Measurements from ENCODE around the gene FBXO31. TPM values are rescaled to one million over a fixed set of nuclear protein-coding genes. Genes with fewer than 3 reads are reported as not detected.

FBXO31 gene
- total and polyA plus RNA-seq, 2 of the 8 experiments (the other 6 are each of a cell fraction or from before 2014, with no cell fraction given): 8.3 to 21.6 TPM

GRCh38 chr16:87391950-87392820 is 8.6 kb upstream of the FBXO31 start, which contains the start of gene MAP1LC3B:
Gene MAP1LC3B, plus strand, starts transcription at chr16:87392336. Its CDS starts 92 bp downstream, at chr16:87392428.
- peak within 1 kb of the TSS; percentile 21 for H3K56ac ChIP-seq (replicated peaks; ENCODE audit: insufficient read length, low read depth, low read length)
- no peak within 1 kb of the TSS for H3K14ac ChIP-seq (ENCODE audit: insufficient read length)
- CTCF ChIA-PET (ENCODE audit: partially characterized antibody): no interaction called here
- H4K20me1 ChIP-seq (replicated peaks in 1 of 2; ENCODE audit: control insufficient read depth in 1 of 2, insufficient read depth in 2 of 2, low read length in 2 of 2): peaks cover 2 to 5% of the 10 kb centered on the region in 2 experiments
- H2AFZ ChIP-seq (ENCODE audit: low read length): 0 out of 2 replicates have a peak within 1 kb of the TSS, but pooled peaks have one; percentile 23
- H4K91ac ChIP-seq (replicated peaks; ENCODE audit: insufficient read length, low read length): peak within 1 kb of the TSS; percentile 78
- 0 out of 2 replicates have a peak within 1 kb of the TSS, but pooled peaks have one; percentile 23 for H2BK20ac ChIP-seq (ENCODE audit: low read length)
- DNase-seq (ENCODE audit: low read depth in 1 of 2, low spot score in 2 of 2): peak; percentile 87 to 99
- H4K8ac ChIP-seq (ENCODE audit: extremely low read depth, insufficient read depth, low read length): peak within 1 kb of the TSS; percentile 92
- no peak for FAIRE-seq
- peaks cover 13% of the 10 kb centered on the region for H3K23me2 ChIP-seq (ENCODE audit: low read depth, low read length)
- H3K27ac ChIP-seq (ENCODE audit: low read depth, low read length): peak within 1 kb of the TSS; percentile 41; the same call in 1 of the 2 replicates
- no peaks in the 10 kb centered on the region for H3K36me3 ChIP-seq (ENCODE audit: control insufficient read depth in 2 of 4, insufficient read depth in 4 of 4, low read length in 3 of 4)
- H3K9ac ChIP-seq (replicated peaks in 1 of 4; ENCODE audit: extremely low read depth in 1 of 4, low read depth in 3 of 4, low read length in 3 of 4): peak within 1 kb of the TSS; percentile 60 to 89 (median 72)
- peaks cover 5 to 7% (median 6%) of the 10 kb centered on the region in 4 experiments; a peak in 6 of 7 replicates for H3K4me1 ChIP-seq (replicated peaks in 1 of 4; ENCODE audit: control insufficient read depth in 3 of 4, insufficient read depth in 4 of 4, low read length in 3 of 4)
- WGBS, 2 experiments (ENCODE audit: extremely low coverage in 1 of 2, insufficient coverage in 1 of 2, insufficient read length in 1 of 2, insufficient replicate concordance in 2 of 2, low coverage in 1 of 2, low lambda C conversion rate in 2 of 2, missing lambda C conversion rate in 1 of 2): 2% methylated on average over 44 of the region's 113 CpGs; no CpG with 5 or more reads in 1 of the 2 experiments
- H2BK12ac ChIP-seq (ENCODE audit: low read depth, low read length): no peak within 1 kb of the TSS
- H3K9me3 ChIP-seq (ENCODE audit: insufficient read depth in 2 of 2, low read depth in 1 of 2, low read length in 1 of 2): no peaks in the 10 kb centered on the region
- H3K27me3 ChIP-seq (replicated peaks in 1 of 4; ENCODE audit: control insufficient read depth in 3 of 4, extremely low read depth in 1 of 4, insufficient read depth in 3 of 4, low read length in 3 of 4): no peaks in the 10 kb centered on the region
- H3K23ac ChIP-seq (ENCODE audit: insufficient read length): no peak within 1 kb of the TSS
- peak within 1 kb of the TSS; percentile 72; the same call in 1 of the 2 replicates for H3K18ac ChIP-seq (ENCODE audit: extremely low read depth, low read length)
- peaks cover 0 to 36% of the 10 kb centered on the region in 2 experiments; a peak in 3 of 4 replicates for H3K79me2 ChIP-seq (ENCODE audit: control insufficient read depth in 1 of 2, insufficient read depth in 2 of 2, low read length in 2 of 2)
- no peak within 1 kb of the TSS for H2BK15ac ChIP-seq (ENCODE audit: low read length)
- peak within 1 kb of the TSS; percentile 86 to 97 for H3K4me2 ChIP-seq (ENCODE audit: insufficient read depth in 1 of 2, low read depth in 2 of 2, low read length in 2 of 2)
- peak within 1 kb of the TSS; percentile 64 to 84 (median 81) for H3K4me3 ChIP-seq (ENCODE audit: extremely low read depth in 1 of 4, insufficient read depth in 2 of 4, low read depth in 3 of 4, low read length in 4 of 4)
- H3K4ac ChIP-seq (replicated peaks; ENCODE audit: insufficient read length, low read depth, low read length): no peak within 1 kb of the TSS
- H2BK120ac ChIP-seq (replicated peaks; ENCODE audit: low read depth, low read length): no peak within 1 kb of the TSS
- peak within 1 kb of the TSS; percentile 30 for H4K5ac ChIP-seq (ENCODE audit: insufficient read length, low read depth, low read length)
- peaks cover 7% of the 10 kb centered on the region for H3K79me1 ChIP-seq (ENCODE audit: low read depth, low read length)
- no peak within 1 kb of the TSS for H2BK5ac ChIP-seq (ENCODE audit: low read depth, low read length)
- POLR2A ChIA-PET (ENCODE audit: partially characterized antibody): interaction anchor here (0.9 to 4.4 kb wide), 4 partner anchors 9 to 68 kb away, joined by 3 to 31 read pairs (median 3); partner anchors contain the start of gene FBXO31
- no peak within 1 kb of the TSS for H2AK5ac ChIP-seq (ENCODE audit: low read depth, low read length)
- TF ChIP-seq TAF7 (optimal IDR thresholded peaks at IDR 0.05; ENCODE audit: borderline replicate concordance, low read depth, low read length) (peak; percentile 95), SP1 (IDR thresholded peaks at IDR 0.05; ENCODE audit: low read depth, low read length) (peak; percentile 86; the same call in 1 of the 2 replicates), SIX5 (IDR thresholded peaks at IDR 0.05; ENCODE audit: low read depth, low read length) (peak; percentile 45; the same call in 1 of the 2 replicates), KDM4A (IDR thresholded peaks at IDR 0.05; ENCODE audit: low read depth, low read length, severe bottlenecking) (no peak), YY1 (IDR thresholded peaks at IDR 0.05; ENCODE audit: low read depth, low read length) (peak; percentile 100), CREB1 (IDR thresholded peaks at IDR 0.05) (peak; percentile 95), NANOG (IDR thresholded peaks at IDR 0.05; ENCODE audit: insufficient read depth, low read depth, low read length, poor library complexity, severe bottlenecking) (no peak), GTF2F1 (IDR thresholded peaks at IDR 0.05; ENCODE audit: borderline replicate concordance, low read depth, low read length) (0 out of 2 replicates have a peak, but pooled peaks have one; percentile 59), NRF1 (IDR thresholded peaks at IDR 0.05; ENCODE audit: low read depth, low read length) (peak; percentile 97), KDM5A (IDR thresholded peaks at IDR 0.05; ENCODE audit: low read length) (no peak), POLR2A (IDR thresholded peaks at IDR 0.05; ENCODE audit: control extremely low read depth in 1 of 2, low read depth in 2 of 2, low read length in 2 of 2) (peak; percentile 57 to 78), SAP30 (IDR thresholded peaks at IDR 0.05; ENCODE audit: insufficient read depth, insufficient replicate concordance, low read length) (no peak)

Measured in H1 (cell line).